Stimulated activated naive CD8-positive, alpha-beta T cell treated with anti-CD3 and anti-CD28 coated beads, Interleukin-15, Interleukin-2, amounts not matched to agents 100 ng/mL and 50 ng/mL, for 24 hours (primary cell): ENCODE data around the gene ERP44.

Experiments used
- H3K27ac Mint-ChIP-seq: one replicate; pipeline ENCODE4 v1.8.0; 2021; ENCODE audit warnings: mild to moderate bottlenecking, mixed read lengths
- H3K27me3 Mint-ChIP-seq: one replicate; pipeline ENCODE4 v1.8.0; 2021; ENCODE audit warnings: mixed read lengths
- H3K36me3 Mint-ChIP-seq: one replicate; pipeline ENCODE4 v1.8.0; 2021; ENCODE audit warnings: low read depth, mixed read lengths
- H3K4me1 Mint-ChIP-seq: one replicate; pipeline ENCODE4 v1.8.0; 2021; ENCODE audit warnings: low read depth, mixed read lengths
- H3K4me3 Mint-ChIP-seq: one replicate; pipeline ENCODE4 v1.8.0; 2021; ENCODE audit warnings: mild to moderate bottlenecking, mixed read lengths
- H3K9me3 Mint-ChIP-seq: one replicate; pipeline ENCODE4 v1.8.0; 2021; ENCODE audit warnings: mixed read lengths

Gene ERP44

DNA sequence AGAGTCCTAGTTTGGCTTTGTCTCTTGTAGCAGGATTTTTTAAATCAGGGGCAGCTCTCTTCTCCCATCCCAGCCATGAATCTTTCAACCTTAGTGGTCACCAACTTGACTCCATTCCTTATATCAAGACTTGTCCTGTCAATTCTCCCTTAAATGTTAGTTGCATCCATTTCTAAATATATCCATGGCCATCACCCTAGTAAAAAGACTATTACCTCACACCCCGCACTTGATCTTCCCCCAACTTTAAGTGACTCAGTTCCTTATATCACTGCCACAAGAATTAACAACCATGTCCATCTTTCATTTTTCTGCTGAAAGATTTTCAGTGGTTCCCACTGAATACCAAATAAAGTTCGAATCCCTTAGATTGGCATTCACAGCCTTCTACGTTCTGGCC, 125.3 kb downstream of the ERP44 start:
- H3K9me3 Mint-ChIP-seq, result no peaks in the 10 kb centered on the region
- no peak overlapping the region for H3K4me3 Mint-ChIP-seq
- peaks cover 24% of the 10 kb centered on the region for H3K36me3 Mint-ChIP-seq
- no peak overlapping the region for H3K27ac Mint-ChIP-seq
- no peaks in the 10 kb centered on the region for H3K27me3 Mint-ChIP-seq
- no peaks in the 10 kb centered on the region for H3K4me1 Mint-ChIP-seq

DNA sequence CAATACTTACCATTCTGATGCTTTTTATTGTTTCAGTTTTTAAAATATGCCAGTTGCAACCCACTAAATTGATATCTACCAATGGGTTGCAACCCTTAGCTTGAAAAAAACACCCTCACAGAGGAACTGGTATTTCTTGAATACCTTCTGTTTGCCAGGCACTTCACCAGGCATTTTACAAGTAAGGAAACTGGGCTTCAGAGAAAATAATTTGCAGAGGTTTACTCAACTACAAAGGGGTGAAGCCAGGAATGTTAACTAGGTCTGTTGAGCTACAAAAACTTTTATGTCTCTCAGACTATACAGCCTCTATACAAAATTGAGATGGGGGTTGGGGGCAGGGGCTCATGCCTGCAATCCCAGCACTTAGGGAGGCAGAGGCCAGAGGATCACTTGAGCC, 127.4 kb downstream of the ERP44 start:
- no peaks in the 10 kb centered on the region for H3K4me1 Mint-ChIP-seq
- no peak overlapping the region for H3K4me3 Mint-ChIP-seq
- H3K9me3 Mint-ChIP-seq, result no peaks in the 10 kb centered on the region
- peaks cover 38% of the 10 kb centered on the region for H3K36me3 Mint-ChIP-seq
- H3K27ac Mint-ChIP-seq, result no peak overlapping the region
- H3K27me3 Mint-ChIP-seq, result no peaks in the 10 kb centered on the region

GRCh38 chr9:99970481-99970880, 128.3 kb downstream of the ERP44 start:
- Mint-ChIP-seq H3K4me1 (no peaks in the 10 kb centered on the region), H3K27me3 (no peaks in the 10 kb centered on the region), H3K27ac (no peak overlapping the region), H3K36me3 (peaks cover 35% of the 10 kb centered on the region), H3K4me3 (no peak overlapping the region), H3K9me3 (no peaks in the 10 kb centered on the region)

DNA sequence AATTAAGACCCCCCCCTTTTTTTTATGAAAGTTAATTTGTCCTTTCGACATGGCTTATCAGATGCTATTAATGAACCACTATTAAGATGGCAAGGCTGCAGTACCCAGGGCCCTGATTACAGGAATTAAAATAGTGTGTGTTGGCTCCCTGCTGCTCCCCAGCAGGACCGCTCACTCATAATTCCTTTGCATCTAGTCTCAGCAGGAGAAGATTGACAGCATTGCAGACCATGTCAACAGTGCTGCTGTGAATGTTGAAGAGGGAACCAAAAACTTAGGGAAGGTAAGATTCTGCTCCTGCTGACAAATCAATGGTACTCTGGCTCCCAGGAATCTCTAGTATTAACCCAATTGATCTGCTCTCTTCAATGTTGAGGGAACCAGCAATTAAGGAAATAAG, 131.3 kb downstream of the ERP44 start:
- Mint-ChIP-seq H3K27ac (no peak overlapping the region), H3K36me3 (peaks cover 46% of the 10 kb centered on the region), H3K4me1 (no peaks in the 10 kb centered on the region), H3K4me3 (no peak overlapping the region), H3K27me3 (no peaks in the 10 kb centered on the region), H3K9me3 (no peaks in the 10 kb centered on the region)

DNA sequence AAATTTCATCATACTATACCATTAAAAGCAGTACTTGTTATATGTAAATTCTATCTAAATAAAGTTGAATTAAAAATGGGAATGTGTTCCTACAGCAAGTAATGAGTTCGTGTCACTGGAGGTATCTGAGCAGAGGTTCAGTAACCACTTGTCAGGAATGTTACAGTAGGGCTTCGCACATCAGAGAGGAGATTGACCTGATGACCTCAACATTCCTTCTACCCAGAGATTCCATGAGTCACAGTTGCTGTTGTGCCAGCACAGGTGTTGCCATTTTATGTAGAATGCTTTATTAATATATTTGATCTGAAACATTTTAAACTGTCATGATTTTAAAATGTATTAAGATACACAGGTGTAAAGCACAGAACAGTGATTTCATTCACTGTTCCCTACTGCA, 132.1 kb downstream of the ERP44 start:
- Mint-ChIP-seq H3K4me3 (no peak overlapping the region), H3K27ac (no peak overlapping the region), H3K27me3 (no peaks in the 10 kb centered on the region), H3K9me3 (no peaks in the 10 kb centered on the region), H3K36me3 (peaks cover 50% of the 10 kb centered on the region), H3K4me1 (no peaks in the 10 kb centered on the region)

DNA sequence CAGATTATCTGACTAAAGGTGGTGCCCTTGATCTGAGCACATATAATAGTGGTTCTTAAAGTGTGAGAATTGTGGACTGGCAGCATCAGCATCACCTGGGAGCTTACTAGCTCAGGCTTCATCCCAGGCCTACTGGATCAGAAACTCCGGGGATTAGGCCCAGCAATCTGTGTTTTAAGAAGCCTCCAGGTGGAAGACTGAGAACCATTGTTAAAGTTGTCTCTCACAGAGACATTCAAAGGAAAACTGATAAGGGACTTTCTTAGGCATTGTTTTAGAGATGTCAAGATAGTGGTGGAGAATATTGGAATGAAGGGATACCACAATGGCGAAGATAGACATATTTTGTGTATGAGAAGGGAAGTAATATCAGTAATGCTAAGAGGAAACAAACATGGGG, 132.8 kb downstream of the ERP44 start:
- Mint-ChIP-seq H3K27me3 (no peaks in the 10 kb centered on the region), H3K4me3 (no peak overlapping the region), H3K4me1 (no peaks in the 10 kb centered on the region), H3K9me3 (no peaks in the 10 kb centered on the region), H3K36me3 (peaks cover 58% of the 10 kb centered on the region), H3K27ac (no peak overlapping the region)

GRCh38 chr9:99964336-99964735, 134.5 kb downstream of the ERP44 start:
- no peak overlapping the region for H3K4me3 Mint-ChIP-seq
- no peaks in the 10 kb centered on the region for H3K4me1 Mint-ChIP-seq
- H3K36me3 Mint-ChIP-seq, result peaks cover 53% of the 10 kb centered on the region
- H3K27ac Mint-ChIP-seq, result no peak overlapping the region
- H3K27me3 Mint-ChIP-seq, result no peaks in the 10 kb centered on the region
- H3K9me3 Mint-ChIP-seq, result no peaks in the 10 kb centered on the region

- no peak overlapping the region for H3K4me3 Mint-ChIP-seq
- H3K36me3 Mint-ChIP-seq, result peaks cover 52% of the 10 kb centered on the region
- H3K9me3 Mint-ChIP-seq, result no peaks in the 10 kb centered on the region
- no peak overlapping the region for H3K27ac Mint-ChIP-seq
- H3K27me3 Mint-ChIP-seq, result no peaks in the 10 kb centered on the region
- no peaks in the 10 kb centered on the region for H3K4me1 Mint-ChIP-seq
These were observed 136.0 kb downstream of the ERP44 start for GRCh38 chr9:99962680-99963261.

GRCh38 chr9:99955606-99956005, 143.2 kb downstream of the ERP44 start:
- Mint-ChIP-seq H3K27ac (peak overlapping the region; percentile 19), H3K4me1 (peaks cover 32% of the 10 kb centered on the region), H3K9me3 (no peaks in the 10 kb centered on the region), H3K4me3 (no peak overlapping the region), H3K36me3 (peaks cover 53% of the 10 kb centered on the region), H3K27me3 (no peaks in the 10 kb centered on the region)

- H3K36me3 Mint-ChIP-seq, result peaks cover 53% of the 10 kb centered on the region
- no peaks in the 10 kb centered on the region for H3K9me3 Mint-ChIP-seq
- H3K4me3 Mint-ChIP-seq, result peak overlapping the region; percentile 41
- peaks cover 32% of the 10 kb centered on the region for H3K4me1 Mint-ChIP-seq
- H3K27me3 Mint-ChIP-seq, result no peaks in the 10 kb centered on the region
- H3K27ac Mint-ChIP-seq, result peak overlapping the region; percentile 76
These were observed 144.0 kb downstream of the ERP44 start for GRCh38 chr9:99954819-99955218.

DNA sequence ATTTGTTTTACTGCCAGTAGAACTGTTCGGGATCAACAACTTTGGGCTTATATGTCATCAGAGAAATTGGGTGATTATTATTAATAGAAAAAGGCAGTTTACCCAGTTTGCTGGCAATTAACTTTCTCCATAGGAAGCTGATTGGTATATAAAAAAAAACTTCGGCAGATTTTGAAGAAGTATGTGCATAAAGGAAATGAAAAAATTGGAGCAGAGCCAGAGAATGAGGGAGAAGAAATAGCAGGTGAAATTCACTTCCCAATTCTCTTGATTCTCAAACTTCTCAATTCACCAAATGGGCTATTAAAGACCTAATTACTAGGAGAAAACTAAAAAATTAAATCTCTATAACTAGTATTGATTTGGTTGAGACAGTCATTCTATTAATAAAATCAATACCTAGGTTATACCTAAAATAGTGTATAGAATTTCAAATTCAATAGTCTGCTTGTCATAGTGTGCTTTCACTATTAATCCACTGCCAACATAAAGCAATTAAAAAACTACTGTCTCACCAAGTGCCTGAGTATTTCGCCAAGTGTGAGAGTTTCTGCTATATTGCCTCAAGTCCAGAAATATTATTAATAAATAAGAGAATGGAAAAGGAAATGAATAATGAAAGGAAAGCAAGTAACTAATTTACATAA, 144.8 kb downstream of the ERP44 start:
- H3K36me3 Mint-ChIP-seq, result peaks cover 51% of the 10 kb centered on the region
- H3K4me3 Mint-ChIP-seq, result no peak overlapping the region
- H3K4me1 Mint-ChIP-seq, result peaks cover 32% of the 10 kb centered on the region
- no peaks in the 10 kb centered on the region for H3K27me3 Mint-ChIP-seq
- no peaks in the 10 kb centered on the region for H3K9me3 Mint-ChIP-seq
- no peak overlapping the region for H3K27ac Mint-ChIP-seq

DNA sequence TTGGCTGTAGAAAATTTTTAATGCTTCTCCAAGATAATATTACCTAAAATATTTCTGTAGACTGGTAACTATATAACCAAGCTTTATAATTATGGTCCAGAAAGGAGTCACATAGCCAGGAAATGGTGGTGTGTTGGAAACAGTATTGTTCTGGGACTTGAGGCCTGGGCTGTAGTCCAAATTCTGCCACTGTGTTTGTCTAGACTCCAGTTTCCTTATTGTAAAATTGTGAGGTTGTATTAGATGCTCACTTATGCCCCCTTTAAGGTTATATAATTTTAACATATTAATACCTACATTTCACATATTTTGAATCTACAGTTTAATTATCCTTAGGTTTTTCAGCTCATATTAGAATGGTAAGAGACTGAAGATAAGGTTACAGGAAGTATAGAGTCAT, 149.9 kb downstream of the ERP44 start:
- H3K9me3 Mint-ChIP-seq, result no peaks in the 10 kb centered on the region
- H3K4me1 Mint-ChIP-seq, result peaks cover 12% of the 10 kb centered on the region
- H3K4me3 Mint-ChIP-seq, result no peak overlapping the region
- H3K27ac Mint-ChIP-seq, result no peak overlapping the region
- no peaks in the 10 kb centered on the region for H3K27me3 Mint-ChIP-seq
- peaks cover 28% of the 10 kb centered on the region for H3K36me3 Mint-ChIP-seq

DNA sequence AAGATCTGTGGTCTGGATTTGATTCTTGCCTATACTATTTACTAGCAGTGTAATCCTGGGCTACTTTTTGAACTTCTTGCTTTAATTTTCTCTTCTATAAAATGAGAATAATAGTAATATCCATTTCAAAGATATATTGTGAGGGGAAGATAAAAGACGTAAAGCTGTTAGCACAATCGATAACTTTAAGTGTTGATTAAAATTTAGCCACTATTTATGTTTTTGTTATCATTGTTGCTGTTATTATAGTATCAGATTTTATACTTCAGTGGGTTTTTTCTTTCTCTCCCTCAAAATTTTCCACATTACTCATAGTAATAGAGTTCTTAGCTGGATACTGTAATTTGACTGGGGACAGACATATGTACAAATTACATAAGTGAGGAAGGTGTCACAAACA, 150.3 kb downstream of the ERP44 start:
- no peak overlapping the region for H3K4me3 Mint-ChIP-seq
- no peaks in the 10 kb centered on the region for H3K9me3 Mint-ChIP-seq
- H3K4me1 Mint-ChIP-seq, result peaks cover 8% of the 10 kb centered on the region
- H3K36me3 Mint-ChIP-seq, result peaks cover 29% of the 10 kb centered on the region
- H3K27me3 Mint-ChIP-seq, result no peaks in the 10 kb centered on the region
- no peak overlapping the region for H3K27ac Mint-ChIP-seq

- peaks cover 5% of the 10 kb centered on the region for H3K4me1 Mint-ChIP-seq
- peaks cover 35% of the 10 kb centered on the region for H3K36me3 Mint-ChIP-seq
- H3K9me3 Mint-ChIP-seq, result no peaks in the 10 kb centered on the region
- no peak overlapping the region for H3K4me3 Mint-ChIP-seq
- H3K27ac Mint-ChIP-seq, result no peak overlapping the region
- no peaks in the 10 kb centered on the region for H3K27me3 Mint-ChIP-seq
These were observed 151.4 kb downstream of the ERP44 start for GRCh38 chr9:99947395-99947794.

GRCh38 chr9:99936947-99937587, 161.7 kb downstream of the ERP44 start:
- peaks cover 45% of the 10 kb centered on the region for H3K36me3 Mint-ChIP-seq
- H3K27ac Mint-ChIP-seq, result no peak overlapping the region

More at GRCh38 chr9:99936947-99937587, 161.7 kb downstream of the ERP44 start:
- no peaks in the 10 kb centered on the region for H3K27me3 Mint-ChIP-seq
- H3K4me1 Mint-ChIP-seq, result peaks cover 2% of the 10 kb centered on the region
- H3K4me3 Mint-ChIP-seq, result no peak overlapping the region
- peaks cover 7% of the 10 kb centered on the region for H3K9me3 Mint-ChIP-seq
